IPS-11a (cell line): ENCODE measurements around the gene TEX22.

ENCODE experiments used
- H3K4me3 ChIP-seq: one replicate; pipeline ENCODE4 v1.5.1; 2013; ENCODE audit warnings: low read depth, low read length, control low read depth

The TEX22 gene

GRCh38 chr14:105366386-105367074 lies 31.8 kb upstream of the TEX22 start:
- no peak overlapping the region for H3K4me3 ChIP-seq

DNA sequence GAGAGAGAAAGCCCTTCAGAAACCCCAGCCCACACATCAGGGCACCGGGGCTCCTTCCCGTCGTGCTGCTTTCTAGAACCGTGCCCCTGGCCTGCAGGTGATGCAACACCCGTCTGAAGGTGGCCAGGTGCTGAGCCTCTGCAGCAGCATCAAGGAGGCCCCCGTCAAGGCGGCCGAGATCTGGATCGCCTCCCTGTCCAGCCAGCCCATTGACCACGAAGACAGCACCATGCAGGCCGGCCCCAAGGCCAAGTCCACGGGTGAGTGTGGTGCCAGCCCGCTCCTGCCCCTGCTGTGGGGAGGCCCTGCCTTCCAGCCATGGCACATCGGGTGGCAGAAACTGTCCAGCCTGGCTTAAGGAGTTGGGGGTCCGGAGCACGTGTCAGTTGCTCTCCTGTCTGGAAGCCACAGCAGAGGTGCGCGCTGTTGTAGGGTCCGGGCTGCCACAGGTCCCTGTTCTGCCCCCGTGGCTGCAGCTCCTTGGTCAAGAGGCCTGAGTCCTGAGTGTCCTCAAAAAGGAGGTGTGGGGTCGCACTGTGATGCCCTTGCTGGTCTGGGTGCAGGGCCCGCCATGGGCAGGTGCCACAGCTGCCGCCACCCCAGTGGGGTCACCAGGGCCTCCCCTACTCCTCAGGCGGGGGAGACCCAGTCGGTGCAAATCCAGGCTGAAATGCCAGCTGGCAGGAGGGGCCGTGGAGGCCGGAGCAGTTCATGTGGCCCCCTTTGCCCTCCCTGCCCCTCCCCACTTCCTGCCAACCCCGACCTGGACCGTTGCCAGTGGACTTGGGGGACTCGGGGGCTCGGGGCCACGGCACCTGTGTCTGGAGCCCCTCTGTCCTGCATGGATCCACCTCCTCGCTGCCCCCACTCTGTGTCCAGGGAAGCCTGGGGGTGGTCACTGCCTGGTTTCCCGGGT lies 31.0 kb upstream of the TEX22 start:
- no peak overlapping the region for H3K4me3 ChIP-seq

- no peak overlapping the region for H3K4me3 ChIP-seq
These were observed 30.3 kb upstream of the TEX22 start for GRCh38 chr14:105368032-105368417.

GRCh38 chr14:105368426-105368825 lies 29.9 kb upstream of the TEX22 start:
- no peak overlapping the region for H3K4me3 ChIP-seq

DNA sequence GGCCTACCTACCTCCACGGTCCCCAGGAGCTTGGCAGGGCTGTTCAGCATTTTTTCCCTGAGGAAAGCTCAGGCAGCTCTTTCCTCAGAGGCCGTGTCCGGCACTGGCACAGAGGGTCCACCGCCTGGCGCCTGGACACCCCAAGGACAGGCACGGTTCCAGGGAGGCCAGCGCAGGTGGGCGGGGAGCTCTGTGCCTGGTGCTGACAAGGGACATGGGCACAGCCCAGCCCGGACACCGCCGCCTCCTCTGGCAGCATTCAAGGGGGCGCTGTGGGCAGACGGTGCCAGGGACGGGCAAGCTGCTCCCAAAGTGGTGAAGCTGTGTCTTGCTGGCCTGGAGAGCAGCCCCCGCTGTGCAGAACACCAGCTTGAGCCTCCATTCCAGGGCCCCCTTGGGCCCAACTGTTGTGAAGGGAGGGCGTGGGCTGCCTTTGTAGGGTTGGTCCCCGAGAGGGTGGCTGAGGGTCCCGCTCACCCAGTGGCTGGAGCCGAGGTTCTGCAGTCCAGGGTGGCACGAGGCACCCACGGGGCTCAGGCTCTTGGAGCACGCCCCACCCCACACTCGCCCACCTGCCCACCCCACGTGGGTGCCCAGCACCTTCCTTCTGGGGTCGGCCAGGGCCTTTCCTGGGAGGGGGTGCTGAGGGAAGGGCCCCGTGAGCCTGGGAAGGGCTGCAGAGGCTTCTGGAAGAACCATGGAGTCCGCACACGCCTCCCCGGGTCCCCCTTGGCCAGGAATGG lies 29.3 kb upstream of the TEX22 start:
- H3K4me3 ChIP-seq = no peak overlapping the region

GRCh38 chr14:105369653-105370040 lies 28.7 kb upstream of the TEX22 start:
- no peak overlapping the region for H3K4me3 ChIP-seq

GRCh38 chr14:105374389-105374788 lies 23.9 kb upstream of the TEX22 start:
- H3K4me3 ChIP-seq = no peak overlapping the region

DNA sequence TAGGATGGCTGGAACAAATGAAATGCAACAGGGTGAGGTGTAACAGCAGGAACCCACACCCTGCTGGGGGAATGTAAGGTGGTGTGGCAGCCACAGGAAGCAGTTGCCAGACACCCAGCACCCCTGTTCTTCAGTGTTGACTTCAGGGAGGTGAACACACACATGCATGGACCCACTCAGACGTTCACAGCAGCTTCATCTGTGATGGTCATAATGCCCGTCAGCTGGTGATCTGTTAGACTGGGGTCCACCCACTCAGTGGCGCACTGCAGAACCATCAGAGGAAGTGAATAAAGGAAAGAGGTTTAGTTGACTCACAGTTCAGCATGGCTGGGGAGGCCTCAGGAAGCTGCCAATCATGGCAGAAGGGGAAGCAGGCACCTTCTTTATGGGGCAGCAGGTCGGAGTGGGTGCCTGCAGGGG lies 22.7 kb upstream of the TEX22 start:
- H3K4me3 ChIP-seq = no peak overlapping the region

DNA sequence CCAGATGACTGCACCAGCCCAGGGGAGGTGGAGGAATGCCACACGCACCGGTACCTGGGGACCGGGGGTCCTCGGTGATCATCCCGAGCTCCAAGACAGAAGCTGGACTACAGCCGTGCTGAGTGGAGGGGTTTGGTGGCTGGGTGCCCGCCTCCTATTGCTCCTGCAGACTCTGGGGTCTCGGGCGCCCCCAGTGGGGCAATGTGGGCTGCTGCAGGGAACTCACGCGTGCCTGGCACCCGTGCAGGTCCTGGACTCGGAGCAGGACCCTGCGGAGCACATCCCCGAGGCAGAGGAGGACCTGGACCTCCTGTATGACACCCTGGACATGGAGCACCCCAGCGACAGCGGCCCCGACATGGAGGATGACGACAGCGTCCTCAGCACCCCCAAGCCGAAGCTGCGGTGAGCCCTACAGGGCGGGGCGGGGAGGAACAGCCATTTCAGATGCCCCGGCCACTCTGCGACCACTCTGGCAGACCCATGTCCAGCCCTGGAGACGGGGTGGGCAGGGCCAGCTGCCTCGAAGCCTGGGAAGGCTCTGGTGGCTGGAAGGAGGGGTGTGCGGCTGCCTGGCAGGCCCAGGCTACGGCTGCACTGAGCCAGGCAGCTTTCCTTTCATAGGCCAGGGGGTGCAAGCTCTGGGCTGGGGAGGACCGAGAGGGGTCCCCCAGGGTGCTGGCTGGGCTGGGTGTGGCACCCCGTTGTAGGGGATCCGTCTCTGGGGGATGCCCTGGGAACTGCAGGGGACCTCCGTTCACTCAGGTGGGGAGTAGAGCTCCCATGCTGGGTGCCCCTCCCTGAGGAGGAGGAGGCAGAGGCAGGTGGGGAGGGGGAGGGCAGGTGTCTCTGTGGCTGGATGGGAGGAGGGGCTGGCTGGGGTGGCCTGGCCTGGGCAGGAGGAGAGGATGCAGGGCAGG lies 21.6 kb upstream of the TEX22 start:
- no peak overlapping the region for H3K4me3 ChIP-seq

DNA sequence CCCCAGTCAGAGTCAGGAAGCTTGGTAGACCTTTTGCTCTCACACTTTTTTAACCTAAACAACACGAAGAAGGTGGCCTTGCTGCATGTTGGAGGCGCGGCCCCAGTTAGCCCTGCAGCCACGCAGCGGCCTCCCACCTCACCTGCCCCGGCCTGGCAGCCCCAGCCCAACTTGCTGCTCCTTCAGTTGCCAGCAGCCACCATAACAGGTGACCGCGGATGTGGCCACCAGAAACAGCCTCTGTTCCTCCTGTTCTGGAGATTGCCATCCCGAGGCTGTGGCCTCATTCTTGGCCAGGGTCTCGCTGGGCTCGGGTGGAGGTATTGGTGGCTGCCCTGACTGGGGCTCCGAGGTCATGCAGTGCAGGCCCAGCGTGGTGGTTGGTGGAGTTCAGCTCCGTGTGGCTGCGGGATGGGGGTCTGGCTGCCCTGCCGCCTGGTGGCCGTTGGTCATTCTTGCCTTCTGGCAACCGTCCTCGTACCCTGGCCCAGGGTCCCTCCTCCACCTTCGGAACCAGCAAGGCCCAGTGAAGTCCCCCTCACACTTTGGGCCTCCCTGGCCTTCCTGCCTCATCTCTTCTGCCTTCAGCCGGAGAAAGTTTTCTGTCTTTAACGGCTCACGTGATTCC lies 20.7 kb upstream of the TEX22 start:
- no peak overlapping the region for H3K4me3 ChIP-seq

- H3K4me3 ChIP-seq = no peak overlapping the region
These were observed 20.1 kb upstream of the TEX22 start for GRCh38 chr14:105378199-105378598.

DNA sequence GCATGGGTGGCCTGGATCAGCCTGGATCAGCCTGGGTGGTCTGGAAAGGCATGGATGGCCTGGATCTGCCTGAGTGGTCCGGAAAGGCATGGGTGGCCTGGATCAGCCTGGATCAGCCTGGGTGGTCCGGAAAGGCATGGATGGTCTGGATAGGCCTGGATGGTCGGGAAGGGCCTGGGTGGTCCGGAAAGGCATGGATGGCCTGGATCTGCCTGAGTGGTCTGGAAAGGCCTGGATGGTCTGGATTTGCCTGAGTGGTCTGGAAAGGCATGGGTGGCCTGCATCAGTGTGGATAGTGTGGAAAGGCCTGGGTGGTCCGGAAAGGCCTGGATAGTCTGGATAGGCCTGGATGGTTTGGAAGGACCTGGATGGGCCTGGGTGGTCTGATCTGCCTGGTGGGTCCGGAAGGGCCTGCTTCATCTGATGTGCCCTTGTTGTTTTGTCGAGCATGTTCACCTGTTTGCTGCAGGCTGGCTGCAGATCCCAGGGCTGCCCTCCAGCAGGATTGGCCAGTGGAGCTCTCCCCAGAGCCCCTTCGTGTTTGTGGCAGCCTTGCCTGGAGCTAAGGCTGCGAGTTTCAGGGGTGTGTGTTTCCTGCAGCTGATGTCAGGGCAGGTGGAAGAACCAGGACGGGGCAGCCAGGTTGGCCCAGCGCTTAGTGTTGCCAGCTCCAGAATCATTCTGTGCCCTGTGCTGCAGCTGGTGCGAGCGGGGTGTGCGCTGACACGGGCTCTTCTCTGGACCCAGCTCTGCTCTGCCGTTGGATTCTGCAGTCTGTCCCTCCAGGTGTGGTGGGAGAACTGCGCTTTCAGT lies 19.3 kb upstream of the TEX22 start:
- H3K4me3 ChIP-seq = no peak overlapping the region

GRCh38 chr14:105379946-105380345 lies 18.4 kb upstream of the TEX22 start:
- H3K4me3 ChIP-seq = no peak overlapping the region

DNA sequence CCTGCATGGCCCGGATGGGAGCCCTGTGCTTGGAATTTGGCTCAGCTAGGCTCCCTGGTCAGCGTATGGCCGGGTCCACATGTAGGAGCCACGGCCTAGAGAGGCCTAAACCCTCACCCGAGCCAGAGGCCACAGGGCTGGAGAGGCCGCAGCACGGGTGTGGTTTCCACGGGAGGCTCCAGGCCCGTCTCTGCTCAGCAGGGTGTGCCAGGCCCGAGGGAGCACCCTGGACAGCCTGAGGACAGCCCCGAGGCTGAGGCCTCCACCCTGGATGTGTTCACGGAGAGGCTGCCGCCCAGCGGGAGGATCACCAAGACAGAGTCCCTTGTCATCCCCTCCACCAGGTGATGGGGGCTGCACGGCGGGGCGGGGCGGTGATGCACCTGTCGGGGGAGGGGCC lies 17.6 kb upstream of the TEX22 start:
- no peak overlapping the region for H3K4me3 ChIP-seq

DNA sequence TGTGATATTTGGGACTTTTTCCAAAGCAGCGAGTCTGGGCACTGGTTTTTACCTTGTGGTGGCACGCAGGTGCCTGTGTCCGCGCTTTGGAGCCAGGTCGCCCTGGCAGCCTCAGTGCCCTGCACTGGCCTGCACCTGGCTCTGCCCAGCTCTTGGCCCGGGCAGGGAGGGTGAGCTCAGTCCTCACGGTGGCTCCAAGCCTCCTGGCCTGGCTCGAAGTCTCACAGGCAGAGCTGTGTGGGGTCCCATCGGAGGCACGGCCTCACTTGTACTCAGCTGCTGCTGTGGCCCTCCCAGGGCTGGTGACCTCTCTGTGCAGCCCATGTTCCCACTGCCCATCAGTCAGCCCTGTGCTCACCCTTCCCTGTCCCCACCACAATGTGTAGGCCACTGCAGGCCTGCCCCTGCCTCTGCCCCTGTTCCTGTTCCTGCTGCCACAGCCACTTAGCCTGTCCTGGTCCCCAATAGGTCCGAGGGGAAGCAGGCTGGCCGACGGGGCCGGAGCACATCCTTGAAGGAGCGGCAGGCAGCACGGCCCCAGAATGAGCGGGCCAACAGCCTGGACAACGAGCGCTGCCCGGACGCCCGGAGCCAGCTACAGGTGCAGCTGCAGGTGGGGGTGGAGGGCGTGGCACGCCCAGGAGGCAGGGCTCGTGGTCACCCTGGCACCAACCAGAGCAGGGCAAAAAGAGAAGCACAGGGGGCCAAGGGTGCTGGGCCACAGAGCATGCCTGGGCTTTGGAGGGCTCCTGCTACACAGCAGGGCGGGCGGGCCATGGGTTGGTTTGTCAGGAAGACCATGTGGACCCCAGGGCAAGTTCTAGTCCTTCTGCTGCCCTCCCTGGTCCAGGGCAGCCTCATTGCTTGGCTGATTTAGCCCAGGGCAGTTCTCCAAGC lies 16.6 kb upstream of the TEX22 start:
- H3K4me3 ChIP-seq = no peak overlapping the region

DNA sequence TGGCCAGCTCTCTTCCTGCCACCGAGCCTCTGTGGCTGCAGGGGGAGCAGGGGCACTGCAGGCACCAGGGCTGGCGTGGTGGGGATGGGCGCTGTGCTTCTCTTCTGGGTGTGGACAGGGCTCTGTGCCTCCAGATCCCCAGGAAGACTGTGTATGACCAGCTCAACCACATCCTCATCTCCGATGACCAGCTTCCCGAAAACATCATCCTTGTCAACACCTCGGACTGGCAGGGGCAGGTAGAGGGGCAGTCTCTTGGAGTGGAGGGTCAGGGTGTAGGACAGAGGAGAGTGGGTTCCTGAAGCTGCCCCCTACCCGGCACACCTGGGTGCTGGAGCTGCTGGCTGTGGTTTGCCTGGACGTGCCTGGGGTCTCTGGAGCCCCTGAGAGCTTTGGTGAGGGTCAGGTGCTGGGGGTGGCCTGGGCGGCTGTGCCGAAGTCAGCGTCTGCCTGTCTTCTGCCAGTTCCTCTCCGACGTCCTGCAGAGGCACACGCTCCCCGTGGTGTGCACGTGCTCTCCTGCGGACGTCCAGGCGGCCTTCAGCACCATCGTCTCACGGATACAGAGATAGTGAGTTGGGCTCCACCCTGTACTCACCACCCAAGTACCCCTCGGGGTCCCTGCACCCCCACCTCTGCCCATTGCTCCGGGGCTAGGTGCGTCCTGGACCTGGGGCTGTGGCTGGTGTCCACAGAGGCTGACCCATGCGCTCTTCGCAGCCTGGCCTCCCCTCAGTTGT lies 15.8 kb upstream of the TEX22 start:
- H3K4me3 ChIP-seq = no peak overlapping the region

GRCh38 chr14:105383083-105383730 lies 15.1 kb upstream of the TEX22 start:
- H3K4me3 ChIP-seq = no peak overlapping the region
